K562 (cell line): Measurements from ENCODE around the gene OPHN1. TPM values are rescaled to one million over a fixed set of nuclear protein-coding genes. Genes with fewer than 3 reads are reported as not detected.

Experiments
- ATAC-seq: fragments of 200-7000 bp; cut with Tn5 transposase; 3 replicates; pipeline ENCODE4 v1.9.1; 2020; ENCODE audit warnings: moderate library complexity
- BruUV-seq: library from RNA; stranded (reverse); fragments of 400-500 nt; replicated peaks from 2 replicates; lab custom pipeline; 2021; lab: Mats Ljungman, UMichigan
- CTCF ChIA-PET: fragments of 300-600 bp; formaldehyde crosslinking; extraction: SDS; loops from one replicate; lab custom pipeline; 2021; ENCODE audit warnings: low intra/inter-chr PET ratio; lab: Yijun Ruan, JAX
- POLR2A ChIA-PET: fragments of 300-600, 350-650 bp; sonication (Branson Sonifier 250); formaldehyde crosslinking; extraction: SDS; loops from one replicate; lab custom pipeline; 2021; ENCODE audit warnings: antibody characterized with exemption, inconsistent platforms; lab: Yijun Ruan, JAX
- DNase-seq, 4 experiments: peaks; one replicate each; pipeline versions ENCODE4 v3.0.0 to v3.0.0-alpha.2; 2011 to 2018; ENCODE audit warnings: low spot score in 3 of 4, mixed read lengths in 3 of 4; ENCODE audit errors: extremely low read depth in 1 of 4
- FAIRE-seq: peaks from 2 replicates; lab custom pipeline; 2011; peaks lifted over from hg19 to GRCh38; lab: Jason Lieb, UNC
- H2AFZ ChIP-seq: 2 replicates; pipeline ENCODE4 v1.6.0; 2011; ENCODE audit warnings: low read depth, low read length, control low read depth, inconsistent platforms
- H3K27ac ChIP-seq: fragments of 200-600 bp; 3 replicates; pipeline ENCODE4 v1.8.0; 2011; ENCODE audit warnings: low read depth, mild to moderate bottlenecking, control low read depth, inconsistent platforms, low read length, moderate library complexity, mixed read lengths; ENCODE audit errors: extremely low read depth
- H3K27me3 ChIP-seq, 2 experiments: fragments of 300-600 bp in 1 of 2; 2 replicates in 1 of 2; 3 replicates in 1 of 2; pipeline versions ENCODE4 v1.6.0 to v1.8.0; 2011; ENCODE audit warnings: inconsistent platforms in 2 of 2, low read length in 2 of 2, mild to moderate bottlenecking in 1 of 2, mixed read lengths in 1 of 2, moderate library complexity in 1 of 2; ENCODE audit not compliant: control insufficient read depth in 2 of 2, insufficient read depth in 2 of 2
- H3K36me3 ChIP-seq: fragments of 300-600 bp; 3 replicates; pipeline ENCODE4 v1.8.0; 2011; ENCODE audit warnings: mild to moderate bottlenecking, low read length, inconsistent platforms; ENCODE audit not compliant: control insufficient read depth, insufficient read depth
- H3K4me1 ChIP-seq, 2 experiments: fragments of 200-600 bp in 1 of 2; replicated peaks in 1 of 2; 2 replicates in 1 of 2; 3 replicates in 1 of 2; pipeline versions ENCODE4 v1.5.1 to v1.8.0; 2011; ENCODE audit warnings: inconsistent platforms in 2 of 2, low read length in 2 of 2, mild to moderate bottlenecking in 1 of 2, mixed read lengths in 1 of 2, moderate library complexity in 1 of 2; ENCODE audit not compliant: control insufficient read depth in 2 of 2, insufficient read depth in 2 of 2
- H3K4me2 ChIP-seq: 2 replicates; pipeline ENCODE4 v1.6.1; 2011; ENCODE audit warnings: low read length, control low read depth, inconsistent platforms, mixed read lengths; ENCODE audit not compliant: insufficient read depth
- H3K4me3 ChIP-seq: fragments of 200-600 bp; sonication (generic), shearing (Covaris generic); 2 replicates; pipeline ENCODE4 v1.5.1; 2016; ENCODE audit warnings: control low read depth, inconsistent platforms
- H3K79me2 ChIP-seq: fragments of 200-600 bp; 3 replicates; pipeline ENCODE4 v1.8.0; 2011; ENCODE audit warnings: low read length, inconsistent platforms; ENCODE audit not compliant: control insufficient read depth, insufficient read depth
- H3K9ac ChIP-seq, 2 experiments: 2 replicates each; pipeline versions ENCODE4 v1.6.0 to v1.6.1; 2011; ENCODE audit warnings: low read depth in 2 of 2, low read length in 2 of 2, control low read depth in 1 of 2, inconsistent platforms in 1 of 2, mild to moderate bottlenecking in 1 of 2, mixed read lengths in 1 of 2; ENCODE audit not compliant: insufficient read depth in 1 of 2
- H3K9me1 ChIP-seq: one replicate; pipeline ENCODE4 v1.6.0; 2011; ENCODE audit warnings: inconsistent platforms, mild to moderate bottlenecking, low read length, moderate library complexity; ENCODE audit not compliant: control insufficient read depth, insufficient read depth
- H3K9me3 ChIP-seq: replicated peaks from 2 replicates; pipeline ENCODE4 v1.5.1; 2011; ENCODE audit warnings: low read depth, low read length, inconsistent platforms; ENCODE audit not compliant: control insufficient read depth, insufficient read depth
- H4K20me1 ChIP-seq: replicated peaks from 2 replicates; pipeline ENCODE4 v1.6.1; 2011; ENCODE audit warnings: low read length, inconsistent platforms, mixed read lengths; ENCODE audit not compliant: control insufficient read depth, insufficient read depth
- ATF3 ChIP-seq, 2 experiments: fragments of 450-650 bp in 1 of 2; sonication (generic) in 1 of 2; formaldehyde crosslinking in 1 of 2; IDR thresholded peaks in 1 of 2; conservative IDR thresholded peaks in 1 of 2; 2 replicates each; pipeline versions ENCODE4 v1.6.1 to v1.8.1; 2016 to 2023; ENCODE audit warnings: mild to moderate bottlenecking in 2 of 2, moderate library complexity in 2 of 2, inconsistent platforms in 1 of 2, missing genetic modification reagents in 1 of 2
- BCL6 ChIP-seq: fragments of 250-450 bp; sonication (Bioruptor Pico); IDR thresholded peaks from 2 replicates; pipeline ENCODE4 v1.4.0; 2020
- CBX8 ChIP-seq: fragments of 200-600 bp; sonication (generic); IDR thresholded peaks from 2 replicates; pipeline ENCODE4 v1.6.1; 2012; ENCODE audit warnings: borderline replicate concordance, mixed run types, low read depth, mild to moderate bottlenecking, moderate library complexity, mixed read lengths, low read length, control low read depth, inconsistent platforms; ENCODE audit not compliant: poor library complexity, severe bottlenecking; ENCODE audit errors: extremely low read depth
- HNRNPL ChIP-seq: fragments of 200-400 bp; formaldehyde crosslinking; IDR thresholded peaks from 2 replicates; pipeline ENCODE4 v1.6.1; 2017; ENCODE audit warnings: low read depth, mild to moderate bottlenecking, low read length
- JUND ChIP-seq, 2 experiments: IDR thresholded peaks; 2 replicates in 1 of 2; 3 replicates in 1 of 2; pipeline ENCODE4 v1.6.1; 2011; ENCODE audit warnings: borderline replicate concordance in 2 of 2, low read depth in 2 of 2, low read length in 2 of 2, improper control_type of control experiment in 1 of 2, missing biosample characterization in 1 of 2, missing genetic modification characterization in 1 of 2, missing genetic modification reagents in 1 of 2
- NFATC3 ChIP-seq: fragments of 450-650 bp; IDR thresholded peaks from 2 replicates; pipeline ENCODE4 v1.6.1; 2017; ENCODE audit warnings: mild to moderate bottlenecking
- PHTF2 ChIP-seq: fragments of 250-450 bp; sonication (Bioruptor Pico); IDR thresholded peaks from 2 replicates; pipeline ENCODE4 v1.5.0; 2021; ENCODE audit warnings: mild to moderate bottlenecking
- SAP30 ChIP-seq: fragments of 200-600 bp; sonication (generic); IDR thresholded peaks from 2 replicates; pipeline ENCODE4 v1.6.1; 2012; ENCODE audit warnings: borderline replicate concordance, low read depth, mild to moderate bottlenecking, moderate library complexity, low read length, control low read depth, inconsistent platforms; ENCODE audit not compliant: insufficient read depth, poor library complexity, severe bottlenecking
- SMARCA4 ChIP-seq: fragments of 450-650 bp; IDR thresholded peaks from 2 replicates; pipeline ENCODE4 v1.6.1; 2016
- ZNF316 ChIP-seq: fragments of 450-650 bp; IDR thresholded peaks from 2 replicates; pipeline ENCODE4 v1.6.1; 2016
- WGBS: fragments of 100-300 bp; shearing (Covaris generic); methylation state at CpG from one replicate; pipeline ENCODE4 v1.1.6; 2016; ENCODE audit warnings: low coverage, mixed read lengths; ENCODE audit not compliant: insufficient coverage; ENCODE audit errors: missing lambda C conversion rate; 5-methylcytosine and 5-hydroxymethylcytosine counted together
- in situ Hi-C: fragments of 300-500 bp; cut with MboI; formaldehyde crosslinking; loops from 4 replicates; pipeline ENCODE4 v1.15.0; 2018; ENCODE audit warnings: inconsistent platforms, mixed read lengths
- intact Hi-C: fragments of 100-400 bp; cut with micrococcal nuclease; formaldehyde crosslinking; loops from 2 replicates; pipeline ENCODE4 v1.14.2; 2022
- polyA plus RNA-seq, 8 experiments: library from polyadenylated mRNA; depleted of rRNA in 4 of 8; stranded (reverse) in 5 of 8; unstranded in 3 of 8; fragments of >200 nt; fragmentation: Nextera tagmentation in 2 of 8; fragmentation: Illumina TruSeq in 1 of 8; extraction: Ambion mirVana in 2 of 8; extraction: Trizol in 1 of 8; gene quantifications; 2 replicates each; pipeline versions ENCODE4 v1.2.1 to v1.2.3, GENCODE V29; 2011 to 2014; ENCODE audit warnings: inconsistent platforms in 1 of 8, missing spikeins in 1 of 8
- total RNA-seq, 7 experiments: library from RNA; depleted of rRNA in 6 of 7; stranded (reverse); fragments of >200 nt in 6 of 7; fragmentation: Illumina TruSeq in 2 of 7; extraction: Trizol in 2 of 7; gene quantifications; 2 replicates each; pipeline versions ENCODE4 v1.2.1 to v1.2.3, GENCODE V29; 2011 to 2021; ENCODE audit warnings: low replicate concordance in 1 of 7

The OPHN1 gene
- total and polyA plus RNA-seq, 9 of the 15 experiments (the other 6 are each of a cell fraction or from before 2014, with no cell fraction given) = 0.28 to 1.8 (median 1.0) TPM

GRCh38 chrX:68114573-68115129 lies 318.6 kb downstream of the OPHN1 start:
- Histone ChIP-seq H3K9me1 (no peaks in the 10 kb centered on the region), H3K27me3 (no peaks in the 10 kb centered on the region), H3K4me1 (no peaks in the 10 kb centered on the region), H3K79me2 (no peaks in the 10 kb centered on the region), H3K9ac (no peak overlapping the region), H2AFZ (no peak overlapping the region), H3K9me3 (no peaks in the 10 kb centered on the region), H3K4me3 (no peak overlapping the region), H3K4me2 (no peak overlapping the region), H3K36me3 (no peaks in the 10 kb centered on the region), H4K20me1 (no peaks in the 10 kb centered on the region), H3K27ac (no peak overlapping the region)
- CTCF ChIA-PET = no interaction called here
- no TSS peak for BruUV-seq
- no peak for FAIRE-seq
- intact Hi-C loops (no loop called here), in situ Hi-C loops (no loop called here)
- peak in 1 of 4 experiments; percentile 26 for DNase-seq
- POLR2A ChIA-PET = no interaction called here
- TF ChIP-seq SAP30 (no peak), HNRNPL (no peak), PHTF2 (CRISPR knock-in tag) (no peak), ATF3 (IDR thresholded peaks at IDR 0.05) (peak; percentile 51; the same call in 1 of the 2 replicates), ATF3 (CRISPR knock-in tag; conservative IDR thresholded peaks at IDR 0.05) (no peak), CBX8 (no peak), JUND (IDR thresholded peaks at IDR 0.05; ENCODE audit: borderline replicate concordance, low read depth, low read length) (peak; percentile 43; the same call in 1 of the 2 replicates), JUND (tag; IDR thresholded peaks at IDR 0.05; ENCODE audit: borderline replicate concordance, low read depth, low read length) (no peak), ZNF316 (no peak), NFATC3 (no peak), SMARCA4 (0 out of 2 replicates have a peak, but pooled peaks have one; percentile 15), BCL6 (no peak)
- peak; percentile 74 for ATAC-seq
- WGBS = 27% methylated on average over 3 of the region's 4 CpGs
